Smooth muscle cell (in vitro differentiated cells): ENCODE data around the gene HPN. TPM values are rescaled to one million over a fixed set of nuclear protein-coding genes. Genes with fewer than 3 reads are reported as not detected.

Experiments
- DNase-seq: peaks from one replicate; lab custom pipeline; 2025; ENCODE audit not compliant: unreplicated experiment; lab: John Stamatoyannopoulos, UW
- H2AFZ ChIP-seq: fragments of 200-600 bp; sonication (generic); 2 replicates; pipeline ENCODE4 v1.6.0; 2016; ENCODE audit warnings: antibody characterized with exemption, low read depth, mild to moderate bottlenecking
- H3F3A ChIP-seq: fragments of 200-600 bp; sonication (generic); 2 replicates; pipeline ENCODE4 v1.6.0; 2017; ENCODE audit warnings: antibody characterized with exemption, low read depth
- H3K27ac ChIP-seq: fragments of 200-600 bp; sonication (generic); 2 replicates; pipeline ENCODE4 v1.5.1; 2016; ENCODE audit warnings: low read depth, mild to moderate bottlenecking
- H3K27me3 ChIP-seq: fragments of 200-600 bp; sonication (generic); 2 replicates; pipeline ENCODE4 v1.6.1; 2016; ENCODE audit warnings: low read depth, mild to moderate bottlenecking
- H3K36me3 ChIP-seq: fragments of 200-600 bp; sonication (generic); 2 replicates; pipeline ENCODE4 v1.5.1; 2016; ENCODE audit warnings: low read depth
- H3K4me1 ChIP-seq: fragments of 200-600 bp; sonication (generic); 2 replicates; pipeline ENCODE4 v1.5.1; 2016; ENCODE audit warnings: low read depth
- H3K4me2 ChIP-seq: fragments of 200-600 bp; sonication (generic); 2 replicates; pipeline ENCODE4 v1.6.0; 2016; ENCODE audit warnings: mild to moderate bottlenecking
- H3K4me3 ChIP-seq: fragments of 200-600 bp; sonication (generic); 2 replicates; pipeline ENCODE4 v1.5.1; 2016; ENCODE audit warnings: mild to moderate bottlenecking
- H3K79me2 ChIP-seq: fragments of 200-600 bp; sonication (generic); 2 replicates; pipeline ENCODE4 v1.6.0; 2016; ENCODE audit warnings: low read depth, mild to moderate bottlenecking
- H3K9ac ChIP-seq: fragments of 200-600 bp; sonication (generic); 2 replicates; pipeline ENCODE4 v1.6.0; 2016; ENCODE audit warnings: low read depth
- H3K9me3 ChIP-seq: fragments of 200-600 bp; sonication (generic); replicated peaks from 2 replicates; pipeline ENCODE4 v1.5.1; 2016; ENCODE audit warnings: low read depth
- H4K20me1 ChIP-seq: fragments of 200-600 bp; sonication (generic); 2 replicates; pipeline ENCODE4 v1.6.0; 2016; ENCODE audit warnings: low read depth
- WGBS: methylation state at CpG from one replicate; pipeline ENCODE4 v1.1.7; 2016; ENCODE audit warnings: low lambda C conversion rate; 5-methylcytosine and 5-hydroxymethylcytosine counted together
- polyA plus RNA-seq: library from polyadenylated mRNA; unstranded; fragments of >200 nt; fragmentation: Nextera tagmentation; extraction: Ambion mirVana; gene quantifications from 2 replicates; pipeline ENCODE4 v1.2.1, GENCODE V29; 2016
- total RNA-seq: library from RNA; depleted of rRNA; stranded (reverse); fragments of >200 nt; gene quantifications from 2 replicates; pipeline ENCODE4 v1.2.3, GENCODE V29; 2014
- TF ChIP-seq, protein P1 (sequence below): fragments of 200-600 bp; sonication (generic); IDR thresholded peaks from 2 replicates; pipeline ENCODE4 v1.5.1; 2017; ENCODE audit warnings: borderline replicate concordance, mild to moderate bottlenecking, antibody characterized with exemption; ENCODE audit not compliant: insufficient read depth, poor library complexity, severe bottlenecking

The HPN gene
- total and polyA plus RNA-seq, 2 experiments from 2014 or later, result 1.3 to 4.1 TPM

- no peaks in the 10 kb centered on the region for H4K20me1 ChIP-seq
- no peaks in the 10 kb centered on the region for H3K79me2 ChIP-seq
- no peak for DNase-seq
- no peak overlapping the region for H3K4me3 ChIP-seq
- no peaks in the 10 kb centered on the region for H3K4me1 ChIP-seq
- H2AFZ ChIP-seq, result no peak overlapping the region
- H3K4me2 ChIP-seq, result no peak overlapping the region
- no peaks in the 10 kb centered on the region for H3K36me3 ChIP-seq
- no peaks in the 10 kb centered on the region for H3K27me3 ChIP-seq
- TF ChIP-seq, protein P1, sequence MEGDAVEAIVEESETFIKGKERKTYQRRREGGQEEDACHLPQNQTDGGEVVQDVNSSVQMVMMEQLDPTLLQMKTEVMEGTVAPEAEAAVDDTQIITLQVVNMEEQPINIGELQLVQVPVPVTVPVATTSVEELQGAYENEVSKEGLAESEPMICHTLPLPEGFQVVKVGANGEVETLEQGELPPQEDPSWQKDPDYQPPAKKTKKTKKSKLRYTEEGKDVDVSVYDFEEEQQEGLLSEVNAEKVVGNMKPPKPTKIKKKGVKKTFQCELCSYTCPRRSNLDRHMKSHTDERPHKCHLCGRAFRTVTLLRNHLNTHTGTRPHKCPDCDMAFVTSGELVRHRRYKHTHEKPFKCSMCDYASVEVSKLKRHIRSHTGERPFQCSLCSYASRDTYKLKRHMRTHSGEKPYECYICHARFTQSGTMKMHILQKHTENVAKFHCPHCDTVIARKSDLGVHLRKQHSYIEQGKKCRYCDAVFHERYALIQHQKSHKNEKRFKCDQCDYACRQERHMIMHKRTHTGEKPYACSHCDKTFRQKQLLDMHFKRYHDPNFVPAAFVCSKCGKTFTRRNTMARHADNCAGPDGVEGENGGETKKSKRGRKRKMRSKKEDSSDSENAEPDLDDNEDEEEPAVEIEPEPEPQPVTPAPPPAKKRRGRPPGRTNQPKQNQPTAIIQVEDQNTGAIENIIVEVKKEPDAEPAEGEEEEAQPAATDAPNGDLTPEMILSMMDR, result no peak
- no peaks in the 10 kb centered on the region for H3K9me3 ChIP-seq
- no peaks in the 10 kb centered on the region for H3F3A ChIP-seq
- WGBS, result 77% methylated on average over 7 of the region's 7 CpGs
- H3K27ac ChIP-seq, result no peak overlapping the region
- no peak overlapping the region for H3K9ac ChIP-seq
These were observed 20.3 kb downstream of the HPN start for GRCh38 chr19:35061583-35062373.

GRCh38 chr19:35062942-35063341 lies 21.4 kb downstream of the HPN start:
- 93% methylated on average over 7 of the region's 7 CpGs for WGBS
- Histone ChIP-seq H3K79me2 (no peaks in the 10 kb centered on the region), H3K9ac (no peak overlapping the region), H3K27ac (no peak overlapping the region), H3K9me3 (no peaks in the 10 kb centered on the region), H3K4me1 (no peaks in the 10 kb centered on the region), H3K36me3 (no peaks in the 10 kb centered on the region), H3K4me2 (no peak overlapping the region), H4K20me1 (no peaks in the 10 kb centered on the region), H3K27me3 (no peaks in the 10 kb centered on the region), H3K4me3 (no peak overlapping the region), H3F3A (no peaks in the 10 kb centered on the region), H2AFZ (no peak overlapping the region)
- no peak for DNase-seq
- TF ChIP-seq, protein P1, result no peak

- Histone ChIP-seq H3K9ac (no peak overlapping the region), H3K27me3 (no peaks in the 10 kb centered on the region), H3K4me1 (peaks cover 10% of the 10 kb centered on the region), H3K4me3 (no peak overlapping the region), H3K36me3 (no peaks in the 10 kb centered on the region), H2AFZ (no peak overlapping the region), H3K4me2 (no peak overlapping the region), H3F3A (no peaks in the 10 kb centered on the region), H4K20me1 (no peaks in the 10 kb centered on the region), H3K79me2 (no peaks in the 10 kb centered on the region), H3K9me3 (no peaks in the 10 kb centered on the region), H3K27ac (no peak overlapping the region)
- no peak for DNase-seq
- WGBS, result 83% methylated on average over 10 of the region's 10 CpGs
- TF ChIP-seq, protein P1, result no peak
These were observed 22.7 kb downstream of the HPN start for GRCh38 chr19:35063940-35064818.
